ENCODE results near the gene ZNF480. TPM values are rescaled to one million over a fixed set of nuclear protein-coding genes. Genes with fewer than 3 reads are reported as not detected.

ZNF480 gene
- total RNA-seq, 1 donor, result 9.4 TPM

DNA sequence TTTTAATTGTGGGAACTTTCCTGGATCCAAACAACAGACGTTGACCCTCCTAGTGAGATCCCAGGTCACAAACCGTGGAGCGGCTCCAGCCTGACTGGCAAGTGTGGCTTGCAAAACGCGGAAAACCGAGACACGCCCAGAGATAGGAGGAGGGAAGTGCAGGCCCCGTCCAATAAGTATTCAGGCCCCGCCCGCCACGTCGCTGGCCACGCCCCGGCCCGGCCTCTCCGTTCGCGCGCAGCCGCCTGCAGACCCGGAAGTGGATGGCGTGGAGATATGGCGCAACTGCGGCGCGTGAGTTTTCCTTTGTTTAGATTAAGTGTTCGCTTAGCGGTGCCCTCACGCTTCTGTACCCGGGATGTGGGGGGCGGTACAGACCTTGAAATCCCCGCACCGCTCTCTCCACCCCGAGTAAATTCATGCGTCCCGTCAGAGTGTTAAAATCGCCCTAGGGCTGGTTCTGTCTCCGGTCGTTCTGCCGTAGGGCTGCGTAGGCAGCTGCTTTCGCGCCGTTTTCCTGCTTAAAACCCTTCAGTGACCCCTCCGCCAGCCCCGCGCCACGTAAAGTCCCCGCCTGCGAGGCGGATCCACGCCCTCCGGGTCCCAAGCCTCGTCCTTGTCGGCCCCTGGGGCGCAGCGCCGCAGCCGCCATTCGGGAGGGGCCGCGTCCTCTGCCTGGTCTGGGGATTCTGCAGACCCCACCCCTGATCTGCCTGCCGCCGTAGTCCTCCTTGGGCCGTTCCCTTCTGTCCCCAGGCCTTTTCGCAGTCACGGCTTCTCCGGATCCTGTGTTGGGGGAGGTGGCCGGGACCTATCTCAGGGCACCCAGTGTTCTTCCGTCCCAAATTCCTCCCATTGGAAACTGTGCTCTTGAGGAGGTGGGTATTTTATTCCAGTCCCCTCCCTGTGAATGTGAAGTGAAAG lies 27.4 kb upstream of the ZNF480 start, which contains the start of gene ZNF766:
Gene ZNF766, plus strand, starts transcription at position 250 of the 924 bp plus-strand sequence. Its CDS starts 27 bp downstream, at position 277.
- Histone ChIP-seq H3K27me3 (ENCODE audit: insufficient read depth, low read length) (no peaks in the 10 kb centered on the region), H3K4me2 (ENCODE audit: insufficient read depth, low read length) (peak within 1 kb of the TSS; percentile 94), H3K4me3 (ENCODE audit: insufficient read depth, low read length) (peak within 1 kb of the TSS; percentile 97), H4K20me1 (ENCODE audit: insufficient read depth, low read length) (peaks cover 13% of the 10 kb centered on the region), H3K4me1 (ENCODE audit: insufficient read depth, low read length) (peaks cover 7% of the 10 kb centered on the region), H3K9me3 (ENCODE audit: low read depth, low read length) (no peaks in the 10 kb centered on the region), H3K79me2 (ENCODE audit: insufficient read depth, low read length) (peaks cover 49% of the 10 kb centered on the region), H3K36me3 (ENCODE audit: insufficient read depth, low read length) (peaks cover 4% of the 10 kb centered on the region), H3K27ac (ENCODE audit: low read depth, low read length) (peak within 1 kb of the TSS; percentile 96), H2AFZ (ENCODE audit: low read length) (peak within 1 kb of the TSS; percentile 94)
- peak; percentile 97 for DNase-seq (ENCODE audit: insufficient read length, low spot score, missing footprints)
- TF ChIP-seq, protein P1, sequence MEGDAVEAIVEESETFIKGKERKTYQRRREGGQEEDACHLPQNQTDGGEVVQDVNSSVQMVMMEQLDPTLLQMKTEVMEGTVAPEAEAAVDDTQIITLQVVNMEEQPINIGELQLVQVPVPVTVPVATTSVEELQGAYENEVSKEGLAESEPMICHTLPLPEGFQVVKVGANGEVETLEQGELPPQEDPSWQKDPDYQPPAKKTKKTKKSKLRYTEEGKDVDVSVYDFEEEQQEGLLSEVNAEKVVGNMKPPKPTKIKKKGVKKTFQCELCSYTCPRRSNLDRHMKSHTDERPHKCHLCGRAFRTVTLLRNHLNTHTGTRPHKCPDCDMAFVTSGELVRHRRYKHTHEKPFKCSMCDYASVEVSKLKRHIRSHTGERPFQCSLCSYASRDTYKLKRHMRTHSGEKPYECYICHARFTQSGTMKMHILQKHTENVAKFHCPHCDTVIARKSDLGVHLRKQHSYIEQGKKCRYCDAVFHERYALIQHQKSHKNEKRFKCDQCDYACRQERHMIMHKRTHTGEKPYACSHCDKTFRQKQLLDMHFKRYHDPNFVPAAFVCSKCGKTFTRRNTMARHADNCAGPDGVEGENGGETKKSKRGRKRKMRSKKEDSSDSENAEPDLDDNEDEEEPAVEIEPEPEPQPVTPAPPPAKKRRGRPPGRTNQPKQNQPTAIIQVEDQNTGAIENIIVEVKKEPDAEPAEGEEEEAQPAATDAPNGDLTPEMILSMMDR (IDR thresholded peaks at IDR 0.05; ENCODE audit: extremely low read depth, low read depth, low read length), result no peak

DNA sequence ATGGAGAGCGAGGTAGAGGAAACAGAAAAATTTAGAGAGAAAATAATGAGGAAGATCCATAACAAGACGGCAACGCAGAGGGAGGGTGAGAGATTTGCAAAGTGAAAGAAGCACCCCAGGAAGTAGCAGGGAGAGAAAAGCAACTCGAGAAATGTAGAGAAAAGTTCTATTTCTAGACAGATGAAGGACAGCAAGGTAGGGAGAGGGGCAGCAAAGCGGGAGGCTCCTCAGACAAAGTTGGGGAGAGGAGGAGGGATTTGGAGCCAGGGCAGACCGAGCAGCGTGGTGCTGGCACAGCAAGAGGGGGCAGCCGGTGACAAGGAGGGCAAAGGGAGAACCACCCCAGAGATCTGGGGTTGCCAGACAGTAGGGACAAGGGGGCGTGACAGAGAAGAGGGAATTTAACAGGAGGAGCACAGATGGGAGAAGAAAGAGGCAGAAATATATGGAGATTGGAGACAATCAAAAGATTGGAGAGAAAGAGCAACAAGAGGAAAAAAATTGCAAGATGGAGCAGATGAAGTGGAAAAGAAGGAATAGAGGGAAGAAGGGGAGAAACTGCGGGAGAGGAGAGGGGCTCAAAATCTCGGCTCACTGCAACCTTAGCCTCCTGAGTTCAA lies 26.6 kb upstream of the ZNF480 start:
- Histone ChIP-seq H3K27ac (ENCODE audit: low read depth, low read length) (peak overlapping the region; percentile 96), H2AFZ (ENCODE audit: low read length) (peak overlapping the region; percentile 94), H4K20me1 (ENCODE audit: insufficient read depth, low read length) (peaks cover 17% of the 10 kb centered on the region), H3K9me3 (ENCODE audit: low read depth, low read length) (no peaks in the 10 kb centered on the region), H3K4me1 (ENCODE audit: insufficient read depth, low read length) (peaks cover 7% of the 10 kb centered on the region), H3K4me2 (ENCODE audit: insufficient read depth, low read length) (peak overlapping the region; percentile 94), H3K4me3 (ENCODE audit: insufficient read depth, low read length) (peak overlapping the region; percentile 97), H3K79me2 (ENCODE audit: insufficient read depth, low read length) (peaks cover 55% of the 10 kb centered on the region), H3K27me3 (ENCODE audit: insufficient read depth, low read length) (no peaks in the 10 kb centered on the region), H3K36me3 (ENCODE audit: insufficient read depth, low read length) (peaks cover 6% of the 10 kb centered on the region)
- TF ChIP-seq, protein P1 (IDR thresholded peaks at IDR 0.05; ENCODE audit: extremely low read depth, low read depth, low read length), result no peak
- peak; percentile 82 for DNase-seq (ENCODE audit: insufficient read length, low spot score, missing footprints)

- H3K9me3 ChIP-seq (ENCODE audit: low read depth, low read length), result no peaks in the 10 kb centered on the region
- no peak overlapping the region for H3K4me3 ChIP-seq (ENCODE audit: insufficient read depth, low read length)
- peaks cover 82% of the 10 kb centered on the region for H3K79me2 ChIP-seq (ENCODE audit: insufficient read depth, low read length)
- no peak for DNase-seq (ENCODE audit: insufficient read length, low spot score, missing footprints)
- H3K36me3 ChIP-seq (ENCODE audit: insufficient read depth, low read length), result peaks cover 6% of the 10 kb centered on the region
- H3K4me1 ChIP-seq (ENCODE audit: insufficient read depth, low read length), result peaks cover 7% of the 10 kb centered on the region
- H3K4me2 ChIP-seq (ENCODE audit: insufficient read depth, low read length), result no peak overlapping the region
- peaks cover 30% of the 10 kb centered on the region for H4K20me1 ChIP-seq (ENCODE audit: insufficient read depth, low read length)
- no peak overlapping the region for H3K27ac ChIP-seq (ENCODE audit: low read depth, low read length)
- no peak overlapping the region for H2AFZ ChIP-seq (ENCODE audit: low read length)
- TF ChIP-seq, protein P1 (IDR thresholded peaks at IDR 0.05; ENCODE audit: extremely low read depth, low read depth, low read length), result no peak
- H3K27me3 ChIP-seq (ENCODE audit: insufficient read depth, low read length), result no peaks in the 10 kb centered on the region
Observed at GRCh38 chr19:52273301-52273700, 23.7 kb upstream of the ZNF480 start.

- no peak overlapping the region for H3K4me2 ChIP-seq (ENCODE audit: insufficient read depth, low read length)
- H3K4me3 ChIP-seq (ENCODE audit: insufficient read depth, low read length), result no peak overlapping the region
- H3K9me3 ChIP-seq (ENCODE audit: low read depth, low read length), result no peaks in the 10 kb centered on the region
- DNase-seq (ENCODE audit: insufficient read length, low spot score, missing footprints), result no peak
- H3K27ac ChIP-seq (ENCODE audit: low read depth, low read length), result no peak overlapping the region
- H4K20me1 ChIP-seq (ENCODE audit: insufficient read depth, low read length), result peaks cover 32% of the 10 kb centered on the region
- peaks cover 7% of the 10 kb centered on the region for H3K4me1 ChIP-seq (ENCODE audit: insufficient read depth, low read length)
- H3K36me3 ChIP-seq (ENCODE audit: insufficient read depth, low read length), result peaks cover 11% of the 10 kb centered on the region
- H3K27me3 ChIP-seq (ENCODE audit: insufficient read depth, low read length), result no peaks in the 10 kb centered on the region
- peaks cover 91% of the 10 kb centered on the region for H3K79me2 ChIP-seq (ENCODE audit: insufficient read depth, low read length)
- no peak overlapping the region for H2AFZ ChIP-seq (ENCODE audit: low read length)
- TF ChIP-seq, protein P1 (IDR thresholded peaks at IDR 0.05; ENCODE audit: extremely low read depth, low read depth, low read length), result no peak
Observed at GRCh38 chr19:52274191-52274590, 22.8 kb upstream of the ZNF480 start.
